Caco-2 (cell line): Measurements from ENCODE around the gene LRRC1. TPM values are rescaled to one million over a fixed set of nuclear protein-coding genes. Genes with fewer than 3 reads are reported as not detected.

Experiments used
- BruUV-seq: library from RNA; stranded (reverse); fragments of 400-500 nt; replicated peaks from 2 replicates; lab custom pipeline; 2021; lab: Mats Ljungman, UMichigan
- CTCF ChIA-PET: fragments of 300-600 bp; sonication (Branson Sonifier 250); formaldehyde crosslinking; loops from one replicate; lab custom pipeline; 2022; ENCODE audit warnings: antibody characterized with exemption; lab: Charles Lee
- POLR2A ChIA-PET: fragments of 300-600 bp; sonication (Branson Sonifier 250); formaldehyde crosslinking; loops from one replicate; lab custom pipeline; 2022; ENCODE audit warnings: antibody characterized with exemption; lab: Charles Lee
- DNase-seq, 2 experiments: peaks; one replicate each; pipeline versions ENCODE4 v3.0.0 to v3.0.0-alpha.2; 2020 to 2022
- H3K27me3 ChIP-seq: replicated peaks from 2 replicates; pipeline ENCODE4 v1.6.0; 2011; ENCODE audit warnings: low read length; ENCODE audit not compliant: control insufficient read depth, insufficient read depth
- H3K36me3 ChIP-seq: 2 replicates; pipeline ENCODE4 v1.5.1; 2011; ENCODE audit warnings: low read length; ENCODE audit not compliant: control insufficient read depth, insufficient read depth
- H3K4me1 ChIP-seq: fragments of 250-450 bp; sonication (Bioruptor Pico); 2 replicates; pipeline ENCODE4 v1.5.1; 2020; ENCODE audit warnings: mild to moderate bottlenecking
- H3K4me3 ChIP-seq: 2 replicates; pipeline ENCODE4 v1.5.1; 2011; ENCODE audit warnings: low read depth, mild to moderate bottlenecking, control low read depth, low read length
- H3K9me3 ChIP-seq: fragments of 250-450 bp; sonication (Bioruptor Pico); 2 replicates; pipeline ENCODE4 v1.5.1; 2020; ENCODE audit warnings: mild to moderate bottlenecking, moderate library complexity
- H3K27ac Mint-ChIP-seq: one replicate; pipeline ENCODE4 v1.8.0; 2022; ENCODE audit warnings: mixed read lengths; ENCODE audit not compliant: unreplicated experiment
- H3K27me3 Mint-ChIP-seq: one replicate; pipeline ENCODE4 v1.8.0; 2022; ENCODE audit warnings: mixed read lengths; ENCODE audit not compliant: insufficient read depth, unreplicated experiment
- H3K36me3 Mint-ChIP-seq: one replicate; pipeline ENCODE4 v1.8.0; 2022; ENCODE audit warnings: mild to moderate bottlenecking, mixed read lengths; ENCODE audit not compliant: insufficient read depth, unreplicated experiment
- H3K4me1 Mint-ChIP-seq: one replicate; pipeline ENCODE4 v1.8.0; 2022; ENCODE audit warnings: low read depth, mixed read lengths; ENCODE audit not compliant: unreplicated experiment
- H3K4me3 Mint-ChIP-seq: one replicate; pipeline ENCODE4 v1.8.0; 2022; ENCODE audit warnings: mild to moderate bottlenecking, moderate library complexity, mixed read lengths; ENCODE audit not compliant: unreplicated experiment
- H3K9me3 Mint-ChIP-seq: one replicate; pipeline ENCODE4 v1.8.0; 2022; ENCODE audit warnings: mixed read lengths; ENCODE audit not compliant: unreplicated experiment
- CTCF ChIP-seq, 2 experiments: fragments of 200-600 bp in 1 of 2; IDR thresholded peaks; 1 replicate in 1 of 2; 2 replicates in 1 of 2; pipeline versions ENCODE4 v1.5.1 to v1.8.0; 2011 to 2022; ENCODE audit warnings: antibody characterized with exemption in 1 of 2, control low read depth in 1 of 2, inconsistent platforms in 1 of 2, low read depth in 1 of 2, low read length in 1 of 2, mild to moderate bottlenecking in 1 of 2, moderate library complexity in 1 of 2; ENCODE audit not compliant: insufficient read depth in 1 of 2, severe bottlenecking in 1 of 2, unreplicated experiment in 1 of 2
- intact Hi-C: fragments of 100-400 bp; cut with micrococcal nuclease; formaldehyde crosslinking; loops from one replicate; pipeline ENCODE4 v1.10.0; 2022; ENCODE audit not compliant: unreplicated experiment
- total RNA-seq: library from RNA; stranded (reverse); gene quantifications from 2 replicates; pipeline ENCODE4 v1.2.3, GENCODE V29; 2022

Gene LRRC1
- total RNA-seq, 1 experiment from 2014 or later: 60.8 TPM

- intact Hi-C loops: no loop called here
- no peak overlapping the region for H3K4me3 ChIP-seq
- no peak overlapping the region for H3K4me3 Mint-ChIP-seq
- H3K9me3 ChIP-seq: no peaks in the 10 kb centered on the region
- peaks cover 2% of the 10 kb centered on the region; the same call in 1 of the 2 replicates for H3K36me3 ChIP-seq
- CTCF ChIA-PET: no interaction called here
- POLR2A ChIA-PET: no interaction called here
- H3K36me3 Mint-ChIP-seq: peaks cover 55% of the 10 kb centered on the region
- H3K4me1 Mint-ChIP-seq: peaks cover 16% of the 10 kb centered on the region
- no peak for DNase-seq
- no peaks in the 10 kb centered on the region for H3K9me3 Mint-ChIP-seq
- TF ChIP-seq CTCF (IDR thresholded peaks at IDR 0.05; ENCODE audit: insufficient read depth in 1 of 2, low read depth in 1 of 2, low read length in 1 of 2, severe bottlenecking in 1 of 2, unreplicated experiment in 1 of 2): no peak
- peaks cover 8% of the 10 kb centered on the region; the same call in 1 of the 2 replicates for H3K4me1 ChIP-seq
- no peaks in the 10 kb centered on the region for H3K27me3 Mint-ChIP-seq
- no peaks in the 10 kb centered on the region for H3K27me3 ChIP-seq
- no TSS peak for BruUV-seq
- H3K27ac Mint-ChIP-seq: peak overlapping the region; percentile 79
Measured at GRCh38 chr6:53915026-53915691, 120.4 kb downstream of the LRRC1 start.

GRCh38 chr6:53916804-53917463 is 122.1 kb downstream of the LRRC1 start:
- no peaks in the 10 kb centered on the region for H3K9me3 ChIP-seq
- H3K36me3 ChIP-seq: no peaks in the 10 kb centered on the region; the same call in 1 of the 2 replicates
- peaks cover 16% of the 10 kb centered on the region for H3K4me1 ChIP-seq
- intact Hi-C loops: no loop called here
- no peak for TF ChIP-seq CTCF (IDR thresholded peaks at IDR 0.05; ENCODE audit: insufficient read depth in 1 of 2, low read depth in 1 of 2, low read length in 1 of 2, severe bottlenecking in 1 of 2, unreplicated experiment in 1 of 2)
- Mint-ChIP-seq H3K27ac (no peak overlapping the region), H3K27me3 (no peaks in the 10 kb centered on the region), H3K9me3 (no peaks in the 10 kb centered on the region), H3K4me1 (peaks cover 30% of the 10 kb centered on the region), H3K4me3 (no peak overlapping the region), H3K36me3 (peaks cover 67% of the 10 kb centered on the region)
- no peaks in the 10 kb centered on the region for H3K27me3 ChIP-seq
- DNase-seq: no peak
- H3K4me3 ChIP-seq: no peak overlapping the region
- ChIA-PET POLR2A (no interaction called here), CTCF (interaction anchor here (1.2 kb wide), 1 partner anchor 39 kb away, joined by 3 read pairs; no protein-coding TSS in a partner anchor)
- no TSS peak for BruUV-seq

- Mint-ChIP-seq H3K27ac (no peak overlapping the region), H3K36me3 (peaks cover 63% of the 10 kb centered on the region), H3K27me3 (no peaks in the 10 kb centered on the region), H3K4me1 (peaks cover 35% of the 10 kb centered on the region), H3K9me3 (no peaks in the 10 kb centered on the region), H3K4me3 (no peak overlapping the region)
- no peak overlapping the region for H3K4me3 ChIP-seq
- ChIA-PET CTCF (interaction anchor here (1.2 kb wide), 1 partner anchor 39 kb away, joined by 3 read pairs; no protein-coding TSS in a partner anchor), POLR2A (no interaction called here)
- BruUV-seq: no TSS peak
- DNase-seq: no peak
- no peak for TF ChIP-seq CTCF (IDR thresholded peaks at IDR 0.05; ENCODE audit: insufficient read depth in 1 of 2, low read depth in 1 of 2, low read length in 1 of 2, severe bottlenecking in 1 of 2, unreplicated experiment in 1 of 2)
- H3K36me3 ChIP-seq: no peaks in the 10 kb centered on the region; the same call in 1 of the 2 replicates
- H3K4me1 ChIP-seq: peaks cover 21% of the 10 kb centered on the region
- H3K27me3 ChIP-seq: no peaks in the 10 kb centered on the region
- intact Hi-C loops: no loop called here
- H3K9me3 ChIP-seq: no peaks in the 10 kb centered on the region
Measured at GRCh38 chr6:53917464-53917842, 122.6 kb downstream of the LRRC1 start.
